GM12892 (cell line): ENCODE measurements around the gene CAPN3.

Experiments
- POLR2A ChIP-seq: IDR thresholded peaks from 2 replicates; pipeline ENCODE4 v1.6.1; 2011; ENCODE audit warnings: low read depth, low read length, control low read depth
- POLR2AphosphoS5 ChIP-seq: IDR thresholded peaks from 2 replicates; pipeline ENCODE4 v1.6.1; 2011; ENCODE audit warnings: low read depth, low read length, control low read depth

GRCh38 chr15:42358141-42358540, 1.2 kb upstream of the CAPN3 start:
- TF ChIP-seq POLR2A (no peak), POLR2AphosphoS5 (no peak)
